Muscle of leg (tissue), 11 donors: ENCODE results near the gene TBC1D22A. TPM values are rescaled to one million over a fixed set of nuclear protein-coding genes. Genes with fewer than 3 reads are reported as not detected.
"Not testable (repeated sequence)": the region's sequence is repeated elsewhere in the genome, so short reads cannot be mapped to it uniquely, and the experiment has no call there.

ENCODE experiments used
- DNase-seq: peaks from one replicate; pipeline ENCODE4 v3.0.0; 2013
- H3K27ac ChIP-seq: one replicate; pipeline ENCODE4 v1.5.1; 2013; ENCODE audit warnings: mild to moderate bottlenecking, low read length, control low read depth
- H3K27me3 ChIP-seq: one replicate; pipeline ENCODE4 v1.6.1; 2013; ENCODE audit warnings: low read length; ENCODE audit not compliant: control insufficient read depth, insufficient read depth
- H3K36me3 ChIP-seq: one replicate; pipeline ENCODE4 v1.6.1; 2013; ENCODE audit warnings: low read length; ENCODE audit not compliant: control insufficient read depth, insufficient read depth
- H3K4me1 ChIP-seq: one replicate; pipeline ENCODE4 v1.6.1; 2013; ENCODE audit warnings: low read length; ENCODE audit not compliant: control insufficient read depth, insufficient read depth
- H3K4me3 ChIP-seq: one replicate; pipeline ENCODE4 v1.5.1; 2013; ENCODE audit warnings: low read length, control low read depth
- H3K9me3 ChIP-seq: replicated peaks from 2 replicates; pipeline ENCODE4 v1.6.1; 2013; ENCODE audit warnings: low read depth, low read length; ENCODE audit not compliant: control insufficient read depth
- WGBS: methylation state at CpG from one replicate; pipeline ENCODE4 v1.1.5; 2013; ENCODE audit warnings: missing lambda C conversion rate; ENCODE audit not compliant: insufficient coverage; 5-methylcytosine and 5-hydroxymethylcytosine counted together
- polyA plus RNA-seq, 8 donors: library from polyadenylated mRNA; unstranded; fragments of 120-200 nt; gene quantifications; one replicate each; pipeline versions ENCODE4 v1.2.1 to v1.2.3, GENCODE V29; 2013; ENCODE audit warnings: inconsistent platforms in 1 of 8, low replicate concordance in 1 of 8; ENCODE audit not compliant: insufficient read length in 8 of 8, insufficient read depth in 1 of 8
- total RNA-seq: library from RNA; stranded (reverse); fragments of 120-200 nt; gene quantifications from one replicate; pipeline ENCODE4 v1.2.4, GENCODE V29; 2013

TBC1D22A gene
- total and polyA plus RNA-seq, 9 donors: 8.0 to 16.9 (median 15.6) TPM

GRCh38 chr22:47164514-47165337 lies 402.3 kb downstream of the TBC1D22A start:
- H3K4me3 ChIP-seq: no peak overlapping the region
- 66% methylated on average over 17 of the region's 28 CpGs for WGBS
- no peaks in the 10 kb centered on the region for H3K27me3 ChIP-seq
- H3K9me3 ChIP-seq: no peaks in the 10 kb centered on the region
- peaks cover 22% of the 10 kb centered on the region for H3K4me1 ChIP-seq
- peak overlapping the region; percentile 31 for H3K27ac ChIP-seq
- H3K36me3 ChIP-seq: no peaks in the 10 kb centered on the region
- DNase-seq: no peak

- Histone ChIP-seq H3K4me3 (no peak overlapping the region), H3K9me3 (no peaks in the 10 kb centered on the region), H3K4me1 (peaks cover 22% of the 10 kb centered on the region), H3K27me3 (no peaks in the 10 kb centered on the region), H3K27ac (no peak overlapping the region), H3K36me3 (no peaks in the 10 kb centered on the region)
- 83% methylated on average over 20 of the region's 25 CpGs for WGBS
- DNase-seq: no peak
These were observed 403.0 kb downstream of the TBC1D22A start for GRCh38 chr22:47165338-47166032.

- no peak for DNase-seq
- peaks cover 18% of the 10 kb centered on the region for H3K4me1 ChIP-seq
- no peaks in the 10 kb centered on the region for H3K36me3 ChIP-seq
- no peak overlapping the region for H3K27ac ChIP-seq
- no peak overlapping the region for H3K4me3 ChIP-seq
- H3K9me3 ChIP-seq: no peaks in the 10 kb centered on the region
- no peaks in the 10 kb centered on the region for H3K27me3 ChIP-seq
- WGBS: 72% methylated on average over 4 of the region's 5 CpGs
These were observed 403.6 kb downstream of the TBC1D22A start for GRCh38 chr22:47166033-47166404.

- no peak overlapping the region for H3K27ac ChIP-seq
- H3K4me3 ChIP-seq: no peak overlapping the region
- H3K4me1 ChIP-seq: peaks cover 14% of the 10 kb centered on the region
- no peaks in the 10 kb centered on the region for H3K36me3 ChIP-seq
- 84% methylated on average over 8 of the region's 10 CpGs for WGBS
- H3K27me3 ChIP-seq: no peaks in the 10 kb centered on the region
- DNase-seq: no peak
- no peaks in the 10 kb centered on the region for H3K9me3 ChIP-seq
These were observed 404.1 kb downstream of the TBC1D22A start for GRCh38 chr22:47166446-47167016.

GRCh38 chr22:47167056-47167455 lies 404.6 kb downstream of the TBC1D22A start:
- Histone ChIP-seq H3K9me3 (no peaks in the 10 kb centered on the region), H3K27ac (no peak overlapping the region), H3K27me3 (no peaks in the 10 kb centered on the region), H3K36me3 (no peaks in the 10 kb centered on the region), H3K4me1 (peaks cover 11% of the 10 kb centered on the region), H3K4me3 (no peak overlapping the region)
- 92% methylated on average over 7 of the region's 10 CpGs for WGBS
- no peak for DNase-seq

- not testable (repeated sequence) for H3K36me3 ChIP-seq
- 92% methylated on average over 6 of the region's 6 CpGs for WGBS
These were observed 405.5 kb downstream of the TBC1D22A start for GRCh38 chr22:47167921-47168320.

GRCh38 chr22:47168441-47168840 lies 406.0 kb downstream of the TBC1D22A start:
- Histone ChIP-seq H3K27ac (no peak overlapping the region), H3K36me3 (no peaks in the 10 kb centered on the region), H3K27me3 (no peaks in the 10 kb centered on the region), H3K4me3 (no peak overlapping the region), H3K4me1 (peaks cover 11% of the 10 kb centered on the region), H3K9me3 (no peaks in the 10 kb centered on the region)
- WGBS: 90% methylated on average over 10 of the region's 14 CpGs
- DNase-seq: no peak

More at GRCh38 chr22:47167921-47168320, 405.5 kb downstream of the TBC1D22A start:
- H3K4me3 ChIP-seq, DNase-seq, H3K9me3 ChIP-seq, H3K27ac ChIP-seq, H3K27me3 ChIP-seq: not testable (repeated sequence)
- H3K4me1 ChIP-seq: peaks cover 11% of the 10 kb centered on the region

GRCh38 chr22:47168900-47169800 lies 406.7 kb downstream of the TBC1D22A start:
- 76% methylated on average over 10 of the region's 25 CpGs for WGBS
- H3K27me3 ChIP-seq: no peaks in the 10 kb centered on the region
- peaks cover 11% of the 10 kb centered on the region for H3K4me1 ChIP-seq
- H3K4me3 ChIP-seq: no peak overlapping the region
- DNase-seq: no peak
- no peaks in the 10 kb centered on the region for H3K9me3 ChIP-seq
- no peaks in the 10 kb centered on the region for H3K36me3 ChIP-seq
- no peak overlapping the region for H3K27ac ChIP-seq

- H3K36me3 ChIP-seq: no peaks in the 10 kb centered on the region
- 75% methylated on average over 6 of the region's 9 CpGs for WGBS
- H3K27me3 ChIP-seq: no peaks in the 10 kb centered on the region
- peaks cover 13% of the 10 kb centered on the region for H3K4me1 ChIP-seq
- no peak overlapping the region for H3K4me3 ChIP-seq
- no peaks in the 10 kb centered on the region for H3K9me3 ChIP-seq
- no peak for DNase-seq
- no peak overlapping the region for H3K27ac ChIP-seq
These were observed 407.3 kb downstream of the TBC1D22A start for GRCh38 chr22:47169801-47170140.
